Measurements from ENCODE around the gene ABLIM2. TPM values are rescaled to one million over a fixed set of nuclear protein-coding genes. Genes with fewer than 3 reads are reported as not detected.

The ABLIM2 gene
- total RNA-seq, 1 experiment from 2014 or later, result 1.0 TPM

DNA sequence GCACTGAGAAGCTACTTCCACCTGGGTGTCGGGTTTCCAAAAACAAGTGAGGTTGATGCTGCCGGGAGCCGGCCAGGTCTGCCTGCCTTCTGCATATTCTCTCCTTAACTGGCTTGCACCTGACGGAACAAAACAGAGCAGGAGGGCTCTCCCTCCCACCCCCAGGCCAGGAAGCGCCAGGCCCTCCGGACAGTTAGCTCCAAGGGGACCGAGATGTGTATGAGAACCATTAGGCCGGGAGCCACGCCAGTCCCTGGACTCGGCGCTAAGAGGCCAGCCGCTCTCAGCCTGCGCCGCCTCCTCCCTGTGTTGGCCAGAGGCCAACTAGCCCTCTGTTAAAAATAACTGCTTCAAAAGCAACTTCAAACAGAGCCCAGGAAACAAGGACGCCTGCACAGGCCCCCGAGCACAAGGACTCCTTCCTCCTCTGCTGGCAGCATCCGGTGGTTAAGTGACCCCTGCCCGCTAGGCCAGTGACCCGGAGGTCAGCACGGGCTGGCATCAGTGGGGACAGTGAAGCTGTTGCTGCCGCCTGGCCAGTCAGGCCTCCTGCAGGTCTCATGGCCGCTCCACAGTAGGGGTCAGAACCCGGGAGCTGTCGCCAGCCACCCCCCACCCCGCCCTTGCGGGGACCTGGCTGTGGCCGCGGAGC, 107.9 kb downstream of the ABLIM2 start:
- Histone ChIP-seq H4K8ac (replicated peaks; ENCODE audit: insufficient read length, low read depth, low read length) (no peak overlapping the region), H2BK15ac (ENCODE audit: low read depth, low read length) (no peak overlapping the region), H3K18ac (ENCODE audit: insufficient read length, low read depth, low read length) (peak overlapping the region; percentile 66), H3K27me3 (ENCODE audit: insufficient read depth, low read length) (no peaks in the 10 kb centered on the region), H3K23me2 (ENCODE audit: insufficient read length, low read depth, low read length, poor library complexity, severe bottlenecking) (no peaks in the 10 kb centered on the region), H3K14ac (ENCODE audit: insufficient read depth, low read length) (peak overlapping the region; percentile 95; the same call in 1 of the 2 replicates), H2AK5ac (ENCODE audit: insufficient read length, low read length) (no peak overlapping the region), H3K23ac (ENCODE audit: insufficient read length, low read depth, low read length) (no peak overlapping the region), H2BK120ac (ENCODE audit: low read depth, low read length, poor library complexity, severe bottlenecking) (peak overlapping the region; percentile 63), H4K5ac (ENCODE audit: insufficient read length, low read depth, low read length) (peak overlapping the region; percentile 49), H4K20me1 (ENCODE audit: control insufficient read depth, insufficient read depth, insufficient read length) (no peaks in the 10 kb centered on the region), H3T11ph (ENCODE audit: low read length) (no peak overlapping the region), H3K79me2 (ENCODE audit: insufficient read depth, low read length) (no peaks in the 10 kb centered on the region), H3K56ac (ENCODE audit: insufficient read length, low read depth, low read length) (no peak overlapping the region), H2BK12ac (ENCODE audit: insufficient read length, low read depth, low read length) (peak overlapping the region; percentile 77), H3K4me2 (ENCODE audit: insufficient read depth, insufficient read length, low read length) (peak overlapping the region; percentile 1), H3K9ac (ENCODE audit: extremely low read depth, insufficient read length, low read length) (no peak overlapping the region), H3K4me1 (ENCODE audit: insufficient read depth, low read length) (peaks cover 17% of the 10 kb centered on the region; the same call in 1 of the 2 replicates), H3K9me3 (ENCODE audit: control insufficient read depth, low read depth, low read length) (peaks cover 6% of the 10 kb centered on the region), H2BK5ac (ENCODE audit: insufficient read length, low read length) (peak overlapping the region; percentile 80), H3K4ac (ENCODE audit: low read depth, low read length) (peak overlapping the region; percentile 55; the same call in 1 of the 2 replicates), H2AFZ (ENCODE audit: low read length) (no peak overlapping the region), H2BK20ac (ENCODE audit: low read depth, low read length, poor library complexity, severe bottlenecking) (no peak overlapping the region), H3K79me1 (ENCODE audit: insufficient read depth, low read depth, low read length, poor library complexity, severe bottlenecking) (no peaks in the 10 kb centered on the region), H3K27ac (ENCODE audit: insufficient read length, low read depth, low read length) (peak overlapping the region; percentile 69), H4K91ac (ENCODE audit: insufficient read length, low read depth, low read length) (peak overlapping the region; percentile 94)
- no peak for TF ChIP-seq CTCF (conservative IDR thresholded peaks at IDR 0.05)
- Mint-ChIP-seq H3K9me3 (peaks cover 14 to 19% of the 10 kb centered on the region in 2 experiments), H3K36me3 (ENCODE audit: insufficient read depth in 1 of 3, low read depth in 3 of 3) (peaks cover 3 to 19% (median 3%) of the 10 kb centered on the region in 3 experiments; a peak in 5 of 7 replicates), H3K27ac (peak overlapping the region; percentile 95 to 100 (median 97); a peak in 6 of 7 replicates), H3K27me3 (ENCODE audit: low read depth) (peaks cover 5% of the 10 kb centered on the region), H3K4me1 (peaks cover 48 to 61% of the 10 kb centered on the region in 2 experiments), H3K4me3 (peak overlapping the region in 1 of 2 experiments; percentile 59; a peak in 2 of 5 replicates)
- WGBS (ENCODE audit: extremely low coverage, insufficient read length, low lambda C conversion rate), result no CpG with 5 or more reads among the region's 28 CpGs
- peak; percentile 94 for DNase-seq
